Large intestine (tissue), 3 donors: ENCODE results near the gene SORCS2. TPM values are rescaled to one million over a fixed set of nuclear protein-coding genes. Genes with fewer than 3 reads are reported as not detected.
"Not testable (repeated sequence)": the region's sequence is repeated elsewhere in the genome, so short reads cannot be mapped to it uniquely, and the experiment has no call there.

ENCODE experiments used
- DNase-seq, 2 donors: peaks; one replicate each; pipeline versions ENCODE4 v3.0.0 to v3.0.0-alpha.2; 2013
- H3K27ac ChIP-seq: one replicate; pipeline ENCODE4 v1.5.1; 2013; ENCODE audit warnings: low read length
- H3K27me3 ChIP-seq: 2 replicates; pipeline ENCODE4 v1.6.1; 2013; ENCODE audit warnings: low read length; ENCODE audit not compliant: control insufficient read depth, insufficient read depth
- H3K36me3 ChIP-seq: 2 replicates; pipeline ENCODE4 v1.6.1; 2013; ENCODE audit warnings: low read length; ENCODE audit not compliant: control insufficient read depth, insufficient read depth
- H3K4me1 ChIP-seq: one replicate; pipeline ENCODE4 v1.6.1; 2013; ENCODE audit warnings: low read length; ENCODE audit not compliant: control insufficient read depth, insufficient read depth
- H3K4me3 ChIP-seq: one replicate; pipeline ENCODE4 v1.5.1; 2013; ENCODE audit warnings: low read length
- H3K9me3 ChIP-seq: one replicate; pipeline ENCODE4 v1.6.1; 2013; ENCODE audit warnings: mild to moderate bottlenecking, low read depth, low read length, moderate library complexity; ENCODE audit not compliant: control insufficient read depth
- WGBS: methylation state at CpG from one replicate; pipeline ENCODE4 v1.1.5; 2013; ENCODE audit warnings: low lambda C conversion rate; ENCODE audit not compliant: insufficient coverage; 5-methylcytosine and 5-hydroxymethylcytosine counted together
- polyA plus RNA-seq: library from polyadenylated mRNA; unstranded; fragments of 120-200 nt; gene quantifications from one replicate; pipeline ENCODE4 v1.2.1, GENCODE V29; 2013

The SORCS2 gene
- polyA plus RNA-seq, 1 donor, result 3.6 TPM

GRCh38 chr4:7575426-7575825 is 383.1 kb downstream of the SORCS2 start:
- H3K9me3 ChIP-seq, result peaks cover 19% of the 10 kb centered on the region
- H3K36me3 ChIP-seq, result no peaks in the 10 kb centered on the region
- H3K27ac ChIP-seq, result no peak overlapping the region
- 40% methylated on average over 2 of the region's 6 CpGs for WGBS
- DNase-seq, result no peak
- no peak overlapping the region for H3K4me3 ChIP-seq
- H3K4me1 ChIP-seq, result no peaks in the 10 kb centered on the region
- H3K27me3 ChIP-seq, result no peaks in the 10 kb centered on the region

- not testable (repeated sequence) for H3K27me3 ChIP-seq, H3K4me3 ChIP-seq, H3K4me1 ChIP-seq, H3K36me3 ChIP-seq, H3K27ac ChIP-seq, DNase-seq
- H3K9me3 ChIP-seq, result peaks cover 19% of the 10 kb centered on the region
- 100% methylated on average over 1 of the region's 11 CpGs for WGBS
Measured at GRCh38 chr4:7577361-7578039, 385.2 kb downstream of the SORCS2 start.

GRCh38 chr4:7581477-7581876 is 389.1 kb downstream of the SORCS2 start:
- Histone ChIP-seq H3K27ac (no peak overlapping the region), H3K4me3 (no peak overlapping the region), H3K36me3 (no peaks in the 10 kb centered on the region), H3K4me1 (no peaks in the 10 kb centered on the region), H3K9me3 (peaks cover 13% of the 10 kb centered on the region), H3K27me3 (no peaks in the 10 kb centered on the region)
- DNase-seq, result peak in 1 of 2 donors; percentile 37
- WGBS, result no CpG with 5 or more reads among the region's 8 CpGs

- 86% methylated on average over 9 of the region's 16 CpGs for WGBS
- no peak overlapping the region for H3K4me3 ChIP-seq
- H3K9me3 ChIP-seq, result peaks cover 3% of the 10 kb centered on the region
- DNase-seq, result no peak
- H3K27ac ChIP-seq, result no peak overlapping the region
- no peaks in the 10 kb centered on the region for H3K4me1 ChIP-seq
- no peaks in the 10 kb centered on the region for H3K36me3 ChIP-seq
- H3K27me3 ChIP-seq, result no peaks in the 10 kb centered on the region
Measured at GRCh38 chr4:7582313-7583097, 390.2 kb downstream of the SORCS2 start.

GRCh38 chr4:7584098-7584497 is 391.8 kb downstream of the SORCS2 start:
- no peak overlapping the region for H3K27ac ChIP-seq

GRCh38 chr4:7584606-7585159 is 392.3 kb downstream of the SORCS2 start:
- no peaks in the 10 kb centered on the region for H3K27me3 ChIP-seq
- H3K4me1 ChIP-seq, result no peaks in the 10 kb centered on the region
- no peak for DNase-seq
- no CpG with 5 or more reads among the region's 9 CpGs for WGBS
- H3K27ac ChIP-seq, result no peak overlapping the region
- no peaks in the 10 kb centered on the region for H3K9me3 ChIP-seq
- no peaks in the 10 kb centered on the region for H3K36me3 ChIP-seq
- H3K4me3 ChIP-seq, result no peak overlapping the region

More at GRCh38 chr4:7584098-7584497, 391.8 kb downstream of the SORCS2 start:
- no CpG with 5 or more reads among the region's 1 CpG for WGBS
- no peaks in the 10 kb centered on the region for H3K36me3 ChIP-seq
- no peaks in the 10 kb centered on the region for H3K4me1 ChIP-seq
- no peaks in the 10 kb centered on the region for H3K9me3 ChIP-seq
- H3K27me3 ChIP-seq, result no peaks in the 10 kb centered on the region
- no peak for DNase-seq
- H3K4me3 ChIP-seq, result no peak overlapping the region

GRCh38 chr4:7585768-7586167 is 393.4 kb downstream of the SORCS2 start:
- H3K27ac ChIP-seq, result no peak overlapping the region
- no peaks in the 10 kb centered on the region for H3K4me1 ChIP-seq
- H3K4me3 ChIP-seq, result no peak overlapping the region
- no peaks in the 10 kb centered on the region for H3K36me3 ChIP-seq
- no CpG with 5 or more reads among the region's 3 CpGs for WGBS
- H3K27me3 ChIP-seq, result no peaks in the 10 kb centered on the region
- no peaks in the 10 kb centered on the region for H3K9me3 ChIP-seq
- no peak for DNase-seq

- no peaks in the 10 kb centered on the region for H3K4me1 ChIP-seq
- H3K9me3 ChIP-seq, result no peaks in the 10 kb centered on the region
- no peak for DNase-seq
- no peaks in the 10 kb centered on the region for H3K27me3 ChIP-seq
- WGBS, result 40% methylated on average over 1 of the region's 23 CpGs
- H3K27ac ChIP-seq, result no peak overlapping the region
- H3K4me3 ChIP-seq, result no peak overlapping the region
- no peaks in the 10 kb centered on the region for H3K36me3 ChIP-seq
Measured at GRCh38 chr4:7587433-7588405, 395.4 kb downstream of the SORCS2 start.

- no peaks in the 10 kb centered on the region for H3K4me1 ChIP-seq
- H3K4me3 ChIP-seq, result no peak overlapping the region
- DNase-seq, result no peak
- H3K27ac ChIP-seq, result no peak overlapping the region
- H3K36me3 ChIP-seq, result no peaks in the 10 kb centered on the region
- WGBS, result 46% methylated on average over 3 of the region's 7 CpGs
- no peaks in the 10 kb centered on the region for H3K9me3 ChIP-seq
- H3K27me3 ChIP-seq, result peaks cover 6% of the 10 kb centered on the region
Measured at GRCh38 chr4:7590189-7590588, 397.9 kb downstream of the SORCS2 start.

GRCh38 chr4:7590899-7591298 is 398.6 kb downstream of the SORCS2 start:
- Histone ChIP-seq H3K36me3 (no peaks in the 10 kb centered on the region), H3K9me3 (no peaks in the 10 kb centered on the region), H3K27ac (no peak overlapping the region), H3K4me3 (no peak overlapping the region), H3K27me3 (peaks cover 8% of the 10 kb centered on the region), H3K4me1 (no peaks in the 10 kb centered on the region)
- WGBS, result no CpG with 5 or more reads among the region's 8 CpGs
- DNase-seq, result no peak
